DND-41 (cell line): ENCODE data around the gene CLPTM1L.

Source experiments
- CTCF ChIP-seq: IDR thresholded peaks from 2 replicates; pipeline ENCODE4 v1.5.1; 2012; ENCODE audit warnings: borderline replicate concordance, low read length, moderate library complexity, mild to moderate bottlenecking; ENCODE audit not compliant: poor library complexity, severe bottlenecking; ENCODE audit errors: extremely low read depth
- EZH2 ChIP-seq: IDR thresholded peaks from 3 replicates; pipeline ENCODE4 v1.6.1; 2012; ENCODE audit warnings: borderline replicate concordance, low read depth, mild to moderate bottlenecking, moderate library complexity, low read length, inconsistent platforms; ENCODE audit not compliant: severe bottlenecking

DNA sequence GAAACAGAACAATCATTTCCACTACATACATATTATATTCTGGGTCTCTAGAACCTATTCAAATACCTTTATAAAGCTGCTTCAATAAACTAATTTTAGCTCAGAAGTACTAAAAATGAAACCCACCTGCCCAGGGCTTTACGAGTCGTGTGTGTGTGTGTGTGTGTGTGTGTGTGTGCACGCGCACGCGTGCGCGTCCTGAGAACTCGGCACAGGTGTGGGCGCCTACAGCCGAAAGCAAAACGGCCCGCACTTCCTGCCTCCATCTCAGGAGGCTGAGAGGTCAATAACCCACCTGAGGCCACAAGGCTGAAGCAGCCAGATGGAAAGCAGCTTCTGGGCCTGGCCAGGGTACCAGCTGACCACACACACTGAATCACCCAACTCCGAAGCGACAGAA lies 3.0 kb downstream of the CLPTM1L start:
- TF ChIP-seq CTCF (no peak), EZH2 (no peak)
